ENCODE results near the gene CMTM1. TPM values are rescaled to one million over a fixed set of nuclear protein-coding genes. Genes with fewer than 3 reads are reported as not detected.
A peak's percentile ranks its signal among the peaks of the same experiment; 100 is the strongest.

The CMTM1 gene
- polyA plus RNA-seq, 3 donors: 5.5 to 7.9 (median 7.3) TPM

DNA sequence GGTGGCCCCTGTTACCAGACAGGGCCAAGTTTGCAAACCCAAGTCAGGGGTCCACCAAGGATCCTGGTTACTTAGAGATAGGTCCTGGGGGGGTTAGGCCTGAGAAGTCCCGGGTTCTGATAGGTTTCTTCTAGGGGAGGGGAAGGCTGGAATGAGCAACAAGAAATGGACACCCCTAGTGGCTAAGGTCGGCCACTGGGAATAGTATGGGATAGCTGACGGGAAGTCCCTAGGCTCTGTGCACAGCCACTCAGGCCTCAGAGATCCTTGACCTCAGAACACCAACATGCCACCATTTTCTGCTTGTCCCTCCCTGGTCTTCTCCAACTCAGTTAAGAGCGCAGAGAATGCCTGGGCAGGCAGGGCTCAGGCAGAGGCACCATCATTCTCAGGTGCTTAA lies 29.7 kb upstream of the CMTM1 start:
- no peak for DNase-seq (ENCODE audit: extremely low read depth in 1 of 11, low read depth in 9 of 11, low spot score in 4 of 11)

DNA sequence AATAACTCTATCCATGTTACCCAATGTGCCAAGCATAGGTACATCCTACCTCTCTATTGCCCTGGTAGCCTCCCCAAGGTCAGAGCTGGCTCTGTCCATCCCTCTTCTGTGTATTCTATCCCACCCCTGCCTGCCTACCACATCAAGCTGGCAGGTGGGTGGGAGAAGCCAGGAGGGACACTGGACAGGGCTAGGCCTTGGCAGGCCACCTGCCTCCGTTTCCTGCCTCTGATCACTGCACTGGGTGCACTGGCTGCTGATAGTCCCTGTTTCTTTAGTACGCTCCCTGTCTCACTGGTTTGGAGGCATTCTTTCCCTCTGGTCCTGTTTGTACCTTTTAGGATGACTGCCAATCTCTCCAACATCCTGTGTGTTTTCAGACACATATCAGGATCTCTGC lies 29.0 kb upstream of the CMTM1 start:
- DNase-seq (ENCODE audit: extremely low read depth in 1 of 11, low read depth in 9 of 11, low spot score in 4 of 11): no peak

DNA sequence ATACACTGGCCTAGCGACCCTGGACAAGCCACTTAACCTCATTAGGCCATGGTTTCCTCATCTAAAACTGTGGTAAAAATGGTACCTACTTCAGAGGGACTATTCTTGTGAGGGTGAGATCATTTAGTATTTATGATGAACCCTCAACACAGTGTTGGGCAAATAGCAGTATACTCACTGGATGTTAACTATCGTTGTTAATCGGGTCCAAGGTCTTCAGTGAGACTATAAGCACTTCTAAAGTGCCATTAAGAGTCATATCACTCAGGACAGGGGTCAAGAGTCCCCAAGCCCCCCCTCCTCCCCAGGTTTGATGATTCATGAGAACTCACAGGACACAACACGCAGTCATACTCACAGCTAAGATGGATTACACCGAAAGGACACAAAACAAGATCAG lies 27.3 kb upstream of the CMTM1 start:
- no peak for DNase-seq (ENCODE audit: extremely low read depth in 1 of 11, low read depth in 9 of 11, low spot score in 4 of 11)

DNA sequence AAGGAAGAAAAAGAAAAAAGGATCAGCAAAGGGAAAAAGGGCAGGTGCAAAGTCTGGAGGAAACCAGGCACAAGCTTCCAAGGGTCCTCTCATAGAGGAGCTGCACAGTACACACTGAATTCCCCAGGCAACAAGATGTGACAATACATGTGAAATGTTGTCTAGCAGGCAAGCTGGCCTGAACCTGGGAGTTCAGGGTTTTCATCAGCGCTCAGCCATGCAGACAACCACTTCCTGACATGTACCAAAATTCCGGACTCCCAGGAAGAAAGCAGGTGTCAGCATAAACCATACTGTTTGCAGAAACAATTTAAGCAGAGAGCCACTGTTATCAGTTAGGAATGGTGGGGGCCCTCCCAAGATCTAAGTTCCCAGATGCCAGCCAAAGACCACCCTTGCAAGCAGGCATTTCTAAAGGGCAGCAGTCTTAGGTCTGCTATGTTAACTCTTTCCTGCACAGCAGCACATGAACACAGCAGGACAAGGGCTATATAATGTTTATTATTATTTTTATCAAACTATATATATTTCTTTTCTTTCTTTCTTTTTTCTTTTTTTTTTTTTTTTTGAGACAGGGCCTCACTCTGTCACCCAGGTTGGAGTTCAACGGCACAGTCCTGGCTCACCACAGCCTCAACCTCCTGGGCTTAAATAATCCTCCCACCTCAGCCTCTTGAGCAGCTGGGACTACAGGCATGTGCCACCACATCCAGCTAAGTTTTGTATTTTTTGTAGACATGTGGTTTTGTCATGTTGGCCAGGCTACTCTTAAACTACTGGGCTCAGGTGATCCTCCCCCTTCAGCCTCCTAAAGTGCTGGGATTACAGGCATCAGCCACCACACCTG lies 26.4 kb upstream of the CMTM1 start:
- DNase-seq (ENCODE audit: extremely low read depth in 1 of 11, low read depth in 9 of 11, low spot score in 4 of 11): no peak

DNA sequence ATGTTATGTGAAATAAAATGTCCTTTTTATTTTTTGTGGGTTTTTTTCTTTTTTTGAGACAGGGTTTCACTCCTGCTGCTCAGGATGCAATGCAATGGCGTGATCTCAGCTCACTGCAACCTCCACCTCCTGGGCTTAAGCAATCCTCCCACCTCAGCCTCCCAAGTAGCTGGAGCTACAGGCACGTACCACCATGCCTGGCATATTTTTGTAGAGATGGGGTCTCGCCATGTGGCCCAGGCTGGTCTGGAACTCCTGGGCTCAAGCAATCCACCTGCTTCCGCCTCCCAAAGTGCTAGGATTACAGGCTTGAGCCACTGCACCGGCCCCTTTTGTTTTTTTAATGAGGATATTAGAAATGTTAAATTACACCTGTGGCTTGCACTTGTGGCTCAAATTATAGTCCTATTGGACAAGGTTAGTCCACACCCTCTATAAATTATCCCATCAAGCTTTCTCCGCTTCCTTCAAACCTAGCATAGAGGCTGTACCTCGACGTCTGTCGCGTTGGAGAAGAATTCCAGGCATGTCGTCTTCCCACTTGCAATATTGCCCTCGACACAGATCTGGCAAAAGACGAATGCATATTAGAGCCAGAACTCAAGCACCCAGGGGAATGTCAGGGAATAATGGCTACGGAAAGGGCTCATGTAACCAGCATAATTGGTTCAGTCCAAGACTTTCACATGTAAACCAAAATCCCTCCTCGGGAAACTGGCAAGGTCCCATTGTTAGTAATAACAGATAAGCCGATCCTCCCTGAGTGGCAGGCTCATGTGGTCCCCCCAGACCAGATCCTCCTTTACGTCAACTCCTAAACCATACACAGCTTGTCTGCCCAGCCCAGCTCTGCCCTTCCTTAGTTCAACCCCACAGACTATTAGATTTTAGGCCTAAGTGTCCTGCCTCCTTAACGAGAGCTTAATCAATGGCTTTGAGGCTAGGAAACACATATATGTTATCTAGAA lies 24.6 kb upstream of the CMTM1 start:
- DNase-seq (ENCODE audit: extremely low read depth in 1 of 11, low read depth in 9 of 11, low spot score in 4 of 11): no peak

DNA sequence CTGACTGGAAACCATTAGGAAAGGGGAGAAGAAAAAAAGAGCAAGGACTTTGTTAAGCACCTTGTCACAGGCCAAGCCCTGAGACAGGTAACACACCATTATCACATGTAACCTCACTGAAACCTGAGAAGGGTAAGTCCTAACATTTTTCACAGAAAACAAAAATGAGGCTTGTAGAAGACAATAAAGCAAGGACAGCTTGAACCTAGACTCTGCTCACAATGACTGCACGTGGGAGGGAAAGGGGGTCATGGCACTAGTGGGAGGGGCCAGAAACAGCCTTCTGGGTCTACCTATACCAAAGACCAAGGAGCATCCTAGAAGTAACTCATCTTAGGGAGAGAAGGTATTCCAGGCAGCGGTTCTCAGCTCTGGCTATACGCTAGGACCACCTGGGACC lies 23.8 kb upstream of the CMTM1 start:
- DNase-seq (ENCODE audit: extremely low read depth in 1 of 11, low read depth in 9 of 11, low spot score in 4 of 11): no peak

DNA sequence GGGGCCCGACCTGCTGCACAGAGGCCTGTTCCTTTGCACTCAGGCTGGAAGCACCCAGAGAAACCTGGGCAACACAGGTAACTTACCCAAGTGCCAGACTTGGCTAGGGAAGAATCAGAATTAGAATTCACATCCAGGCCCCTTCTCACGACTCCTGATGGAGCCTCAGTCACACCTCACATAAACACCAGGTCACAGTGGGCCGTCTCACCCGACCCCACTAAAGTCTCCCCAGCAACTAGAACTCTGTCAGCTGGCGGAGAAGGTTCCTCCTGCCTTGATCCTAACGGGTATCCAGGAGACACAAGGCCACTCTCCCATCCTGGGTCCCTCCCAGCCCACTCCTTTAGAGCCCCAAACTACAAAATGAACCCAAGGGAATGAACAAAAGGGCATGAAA lies 22.7 kb upstream of the CMTM1 start:
- no peak for DNase-seq (ENCODE audit: extremely low read depth in 1 of 11, low read depth in 9 of 11, low spot score in 4 of 11)

DNA sequence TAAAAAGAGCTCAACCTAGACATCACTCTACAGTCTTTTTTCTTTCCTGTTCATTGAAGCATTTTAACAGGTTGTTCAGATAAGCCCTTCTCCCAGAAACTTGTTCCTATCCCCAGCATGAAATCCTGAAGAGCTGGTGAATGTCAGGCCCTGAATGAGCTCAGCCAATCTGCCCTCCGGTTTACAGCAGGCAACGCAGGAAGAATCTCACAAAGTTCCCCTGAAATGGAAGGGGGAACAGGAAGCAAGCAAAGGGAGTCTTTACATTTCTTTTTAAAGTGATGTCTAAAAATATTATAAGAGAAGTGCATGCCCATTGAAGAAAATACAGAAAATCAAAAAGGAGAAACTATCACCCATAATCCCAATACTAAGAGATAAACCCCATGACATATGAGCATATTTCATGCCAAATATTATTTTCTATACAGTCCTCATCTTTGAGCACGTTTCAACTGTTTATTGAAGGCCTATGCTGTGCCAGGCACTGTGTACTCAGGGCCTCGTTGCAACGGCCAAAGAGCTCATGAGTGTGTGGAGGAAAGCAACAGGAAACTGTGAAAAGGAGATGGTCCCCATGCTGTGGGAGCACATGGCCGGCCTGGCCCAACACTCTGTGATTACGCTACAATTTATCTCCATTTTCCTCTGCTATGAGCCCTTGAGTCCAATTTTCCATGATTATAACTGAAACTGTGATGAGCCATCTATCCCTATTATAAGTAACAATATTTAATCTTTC lies 22.1 kb upstream of the CMTM1 start:
- DNase-seq (ENCODE audit: extremely low read depth in 1 of 11, low read depth in 9 of 11, low spot score in 4 of 11): no peak

DNA sequence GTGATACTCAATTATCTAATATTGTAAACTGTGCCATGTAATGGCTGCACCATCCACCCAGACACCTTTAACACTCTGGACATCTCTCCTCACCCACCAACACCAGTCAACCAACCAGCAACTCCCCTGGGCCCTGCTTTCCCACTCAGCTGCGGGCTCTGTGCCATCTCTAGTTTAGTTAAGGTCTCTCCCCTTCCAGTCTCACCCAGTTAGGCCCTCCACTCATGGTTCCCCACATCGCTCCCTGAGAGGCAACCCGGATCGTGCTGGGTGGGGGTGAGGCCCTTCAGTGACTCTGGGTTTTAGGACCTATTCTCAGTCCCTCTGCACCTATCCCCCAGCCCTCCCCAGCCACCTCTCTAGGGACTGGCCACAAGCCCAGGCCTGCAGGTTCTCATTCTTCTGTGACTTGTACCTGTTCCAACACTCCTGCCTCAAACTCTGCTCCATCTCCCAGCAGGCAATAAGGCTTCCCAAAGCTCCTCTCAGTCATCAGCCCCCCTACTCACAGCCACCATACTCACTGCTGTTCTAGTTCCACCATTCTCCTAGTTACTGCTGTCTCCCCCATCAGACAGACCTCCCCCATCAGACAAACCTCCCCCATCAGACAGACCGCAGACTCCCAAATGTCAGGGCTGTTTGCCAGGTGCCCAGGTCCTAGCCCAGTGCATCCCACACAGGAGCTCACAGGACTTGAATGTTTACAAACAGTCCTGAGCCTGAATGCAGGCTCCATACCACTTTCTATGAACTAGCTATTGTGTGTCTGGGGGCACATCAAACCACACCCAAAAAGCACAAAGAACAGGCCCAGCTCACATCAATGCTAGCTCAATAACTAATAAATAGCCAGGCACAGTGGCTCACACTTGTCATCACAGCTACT lies 18.9 kb upstream of the CMTM1 start:
- no peak for DNase-seq (ENCODE audit: extremely low read depth in 1 of 11, low read depth in 9 of 11, low spot score in 4 of 11)

DNA sequence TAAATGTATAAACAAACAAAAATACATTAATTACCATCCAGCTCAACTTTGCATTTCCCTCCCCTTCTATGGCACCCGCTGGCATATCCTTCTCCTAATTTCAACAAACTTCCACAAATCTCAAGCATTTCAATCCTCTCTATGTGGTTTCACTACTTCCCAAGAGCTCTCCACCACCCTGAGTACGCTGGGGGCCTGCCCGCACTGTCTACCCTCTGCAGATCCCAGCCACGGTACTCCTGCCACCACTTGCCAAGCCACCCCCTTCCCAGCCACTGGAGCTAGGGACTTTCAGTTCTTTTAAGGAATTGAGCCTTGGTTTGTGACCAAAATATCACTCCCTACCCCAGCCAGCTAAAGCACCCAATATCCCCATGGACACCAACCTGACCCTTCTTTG lies 18.2 kb upstream of the CMTM1 start:
- no peak for DNase-seq (ENCODE audit: extremely low read depth in 1 of 11, low read depth in 9 of 11, low spot score in 4 of 11)

DNA sequence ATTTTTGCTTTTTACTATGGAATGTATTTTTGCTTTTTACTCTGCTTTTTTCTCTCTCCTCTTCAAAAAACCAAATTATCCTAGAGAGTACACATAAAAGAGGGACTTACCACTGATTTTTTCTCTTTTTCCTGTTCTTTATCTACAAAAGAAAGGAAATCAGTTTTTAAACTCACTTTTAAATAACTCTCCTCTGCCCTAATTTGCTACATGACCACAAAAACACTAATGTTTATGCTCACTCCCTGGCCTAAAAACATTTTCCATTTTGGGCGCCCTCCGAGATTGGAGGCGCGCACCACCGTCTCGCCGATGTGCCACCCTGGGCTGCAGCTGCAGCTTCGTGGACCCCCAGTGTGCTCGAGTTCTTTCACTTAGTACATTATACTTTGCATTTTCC lies 17.4 kb upstream of the CMTM1 start:
- DNase-seq (ENCODE audit: extremely low read depth in 1 of 11, low read depth in 9 of 11, low spot score in 4 of 11): no peak

DNA sequence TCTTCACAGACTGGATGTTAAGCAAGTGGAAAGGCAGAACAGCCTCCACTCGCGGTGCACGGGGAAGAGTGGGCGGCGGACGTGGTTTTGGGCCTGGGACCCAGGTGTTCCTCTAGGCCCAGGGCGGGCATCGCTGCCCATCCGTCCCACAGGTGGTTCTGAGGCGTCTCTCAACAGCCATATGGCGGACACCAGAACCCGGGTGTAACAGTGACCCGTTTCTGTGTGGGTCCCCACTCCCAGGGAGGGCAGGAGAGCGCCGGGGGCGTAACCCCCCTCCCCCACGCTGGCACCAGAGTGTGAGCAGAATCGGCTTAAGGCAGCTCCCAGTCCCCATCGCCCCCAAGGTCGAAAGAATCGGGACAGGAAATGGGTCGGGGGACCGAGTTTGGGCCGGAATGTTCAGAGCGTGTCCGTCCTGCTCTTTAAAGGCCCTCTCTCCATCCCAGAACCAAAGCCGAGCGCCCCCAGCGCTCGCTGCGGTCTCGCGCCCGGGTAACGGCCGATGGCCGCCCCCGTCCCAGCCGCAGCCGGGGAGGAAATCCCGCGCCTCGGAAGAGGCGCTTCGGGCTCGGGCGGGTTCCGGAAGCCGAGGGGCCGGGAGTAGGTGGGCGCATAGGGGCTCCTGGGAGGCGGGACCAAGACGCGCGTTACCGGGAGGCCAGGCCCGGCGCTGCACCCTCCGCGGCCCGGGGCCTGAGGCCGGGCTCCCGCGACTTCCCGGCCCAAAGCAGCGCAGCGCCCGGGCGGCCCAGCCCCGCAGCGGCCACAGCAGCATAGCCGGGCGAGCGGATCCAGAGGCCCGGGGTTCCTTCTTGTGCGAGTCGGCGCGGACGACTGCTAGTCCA lies 16.7 kb upstream of the CMTM1 start, which contains the start of gene TK2:
TSS of gene TK2 (minus strand) at position 839 of the 848 bp plus-strand sequence. CDS start at position 778, 61 bp downstream.
- peak in 9 of 11 donors; percentile 51 to 78 (median 72) for DNase-seq (ENCODE audit: extremely low read depth in 1 of 11, low read depth in 9 of 11, low spot score in 4 of 11)

DNA sequence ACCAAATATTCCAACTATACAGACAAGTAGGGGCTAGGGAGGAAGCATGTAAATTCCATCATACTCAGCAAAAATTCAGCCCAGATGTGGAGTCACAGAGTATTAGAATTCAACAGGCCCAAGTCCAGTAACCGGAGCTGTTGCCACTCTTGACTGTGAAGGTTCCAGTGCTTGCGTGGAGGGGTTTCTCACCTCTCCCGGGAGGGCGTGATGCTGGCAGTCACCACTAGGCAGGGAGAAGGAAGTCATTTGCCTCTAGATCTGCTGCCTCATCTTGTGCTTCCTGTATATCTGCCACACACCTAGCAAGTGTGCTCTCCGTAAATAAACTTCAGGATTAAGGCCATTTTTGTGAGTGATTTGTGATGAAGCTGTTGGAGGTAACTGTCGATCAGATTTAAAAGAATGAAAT lies 14.9 kb upstream of the CMTM1 start:
- no peak for DNase-seq (ENCODE audit: extremely low read depth in 1 of 11, low read depth in 9 of 11, low spot score in 4 of 11)

DNA sequence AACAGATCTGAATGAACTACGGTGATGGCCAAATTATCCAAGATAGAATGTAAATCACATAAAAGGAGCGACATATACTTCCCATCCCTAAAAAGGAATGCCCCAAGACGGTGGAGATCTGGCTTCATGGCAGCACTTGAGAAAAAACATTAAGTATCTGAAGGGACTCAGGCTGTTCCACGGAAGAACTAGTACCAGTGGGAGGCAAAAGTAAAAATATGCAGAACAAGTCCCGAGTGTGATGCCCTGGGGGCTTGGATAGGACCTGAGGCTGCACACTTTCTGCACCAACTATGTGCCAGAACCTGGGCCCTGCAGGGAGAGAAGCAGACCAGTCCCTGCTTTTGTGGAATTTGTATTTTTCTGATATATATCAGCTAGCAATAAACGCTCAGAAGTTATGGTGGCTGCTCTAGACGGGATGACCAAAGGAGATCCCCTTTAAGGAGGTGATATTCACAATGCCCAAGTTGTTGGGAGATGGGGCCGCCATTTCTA lies 14.4 kb upstream of the CMTM1 start:
- no peak for DNase-seq (ENCODE audit: extremely low read depth in 1 of 11, low read depth in 9 of 11, low spot score in 4 of 11)

DNA sequence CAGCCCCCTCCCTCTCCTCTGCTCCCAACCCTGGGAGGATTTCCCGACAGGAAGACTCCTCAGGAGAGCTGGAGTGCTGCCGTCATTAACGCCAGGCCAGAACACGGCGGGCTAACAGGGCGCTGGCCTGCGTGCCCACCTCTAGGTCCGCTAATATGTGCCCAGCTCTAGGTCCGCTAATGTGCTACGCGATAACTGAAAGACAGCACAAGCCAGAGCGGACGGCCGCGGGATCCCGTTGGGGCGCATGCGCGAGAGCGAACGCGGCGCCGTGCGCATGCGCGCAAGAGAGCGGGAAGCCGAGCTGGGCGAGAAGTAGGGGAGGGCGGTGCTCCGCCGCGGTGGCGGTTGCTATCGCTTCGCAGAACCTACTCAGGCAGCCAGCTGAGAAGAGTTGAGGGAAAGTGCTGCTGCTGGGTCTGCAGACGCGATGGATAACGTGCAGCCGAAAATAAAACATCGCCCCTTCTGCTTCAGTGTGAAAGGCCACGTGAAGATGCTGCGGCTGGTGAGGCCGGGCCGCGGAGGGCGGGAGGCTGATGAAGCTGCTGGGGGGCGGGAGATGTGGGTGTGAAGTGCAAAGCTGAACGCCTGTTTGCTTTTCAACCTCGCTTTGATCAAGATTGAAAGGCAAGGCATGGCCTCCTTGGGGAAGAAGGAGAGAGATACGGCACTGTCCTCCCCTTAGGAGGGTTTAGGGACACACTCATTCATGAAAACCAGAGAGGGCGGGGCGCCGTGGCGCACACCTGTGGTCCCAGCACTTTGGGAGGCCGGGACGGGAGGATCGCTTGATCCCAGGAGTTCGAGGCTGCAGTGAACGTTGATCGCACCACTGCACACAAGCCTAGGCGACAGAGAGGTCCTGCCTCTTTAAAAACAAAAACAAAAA lies 13.7 kb upstream of the CMTM1 start, which contains the start of gene CKLF:
TSS of gene CKLF (plus strand) at position 291 of the 892 bp plus-strand sequence. CDS start at position 431, 140 bp downstream.
- DNase-seq (ENCODE audit: extremely low read depth in 1 of 11, low read depth in 9 of 11, low spot score in 4 of 11): peak; percentile 78 to 91 (median 86)

DNA sequence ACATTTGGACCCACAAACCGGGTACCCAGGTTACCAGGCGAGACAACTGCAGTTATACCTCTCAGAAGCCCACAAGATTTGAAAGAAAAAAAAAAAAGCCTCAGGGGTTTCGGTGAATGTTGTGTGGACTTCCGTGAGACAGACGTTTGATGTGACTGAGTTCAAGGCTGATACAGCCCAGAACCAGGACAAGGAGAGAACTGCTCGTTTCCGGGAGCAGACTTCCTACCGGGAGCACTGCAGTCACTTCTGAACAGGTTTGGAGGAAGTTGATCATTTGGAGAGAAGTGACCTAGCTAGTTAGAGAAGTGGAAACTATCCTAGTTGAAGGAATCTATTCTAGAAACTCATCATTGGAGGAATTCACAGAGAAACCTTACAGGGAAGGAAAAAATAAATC lies 13.0 kb upstream of the CMTM1 start:
- no peak for DNase-seq (ENCODE audit: extremely low read depth in 1 of 11, low read depth in 9 of 11, low spot score in 4 of 11)

All from renal cortex interstitium (tissue), 11 donors.